Activated CD8-positive, alpha-beta T cell treated with anti-CD3 and anti-CD28 coated beads for 36 hours (primary cell): ENCODE data around the gene CTNNA3. TPM values are rescaled to one million over a fixed set of nuclear protein-coding genes. Genes with fewer than 3 reads are reported as not detected.

Experiments
- ATAC-seq: fragments of 200-7000 bp; cut with Tn5 transposase; one replicate; pipeline ENCODE4 v1.10.0; 2021; ENCODE audit warnings: mild to moderate bottlenecking, moderate library complexity
- CTCF ChIA-PET: fragments of 350-600 bp; sonication (Branson Sonifier 250); formaldehyde crosslinking; loops from one replicate; lab custom pipeline; 2021; ENCODE audit warnings: antibody characterized with exemption; lab: Charles Lee
- POLR2A ChIA-PET: fragments of 350-600 bp; sonication (Branson Sonifier 250); formaldehyde crosslinking; loops from one replicate; lab custom pipeline; 2021; ENCODE audit warnings: antibody characterized with exemption; lab: Charles Lee
- DNase-seq: peaks from one replicate; pipeline ENCODE4 v3.0.0-alpha.2; 2020
- H3K27ac Mint-ChIP-seq: one replicate; pipeline ENCODE4 v1.8.0; 2021; ENCODE audit warnings: mild to moderate bottlenecking, mixed read lengths
- H3K27me3 Mint-ChIP-seq: one replicate; pipeline ENCODE4 v1.8.0; 2021; ENCODE audit warnings: mixed read lengths
- H3K36me3 Mint-ChIP-seq: one replicate; pipeline ENCODE4 v1.8.0; 2021; ENCODE audit warnings: low read depth, mixed read lengths
- H3K4me1 Mint-ChIP-seq: one replicate; pipeline ENCODE4 v1.8.0; 2021; ENCODE audit warnings: low read depth, mixed read lengths
- H3K4me3 Mint-ChIP-seq: one replicate; pipeline ENCODE4 v1.8.0; 2021; ENCODE audit warnings: mild to moderate bottlenecking, moderate library complexity, mixed read lengths
- H3K9me3 Mint-ChIP-seq: one replicate; pipeline ENCODE4 v1.8.0; 2021; ENCODE audit warnings: mixed read lengths
- CTCF ChIP-seq: fragments of 200-600 bp; IDR thresholded peaks from one replicate; pipeline ENCODE4 v1.8.0; 2022; ENCODE audit warnings: antibody characterized with exemption, mild to moderate bottlenecking
- intact Hi-C: fragments of 100-400 bp; cut with micrococcal nuclease; formaldehyde crosslinking; loops from one replicate; pipeline ENCODE4 v1.10.0; 2022
- total RNA-seq, 2 experiments: library from RNA; stranded (reverse); gene quantifications; one replicate each; pipeline ENCODE4 v1.2.3, GENCODE V29; 2021

CTNNA3 gene
- total RNA-seq, 2 experiments from 2014 or later: not detected

DNA sequence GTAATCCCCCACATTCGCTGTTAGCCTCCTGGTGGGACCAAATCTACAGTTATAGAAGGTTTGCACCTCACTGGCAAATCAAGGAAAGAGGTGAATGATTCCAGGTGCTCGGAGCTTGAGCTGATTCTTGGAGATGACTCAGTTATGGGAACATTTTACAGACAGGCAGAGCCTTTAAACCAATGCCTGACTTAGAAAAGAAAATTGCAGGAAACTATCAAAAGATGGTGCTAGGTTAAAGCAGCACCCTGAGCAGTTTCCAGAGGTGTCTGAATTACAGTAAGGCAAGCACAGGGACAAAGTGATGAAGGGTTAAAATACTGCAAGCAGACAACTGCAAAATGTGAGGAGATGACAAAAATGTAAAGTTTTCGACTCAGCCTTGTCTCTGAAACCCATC lies 767.2 kb downstream of the CTNNA3 start:
- CTCF ChIA-PET: interaction anchor here (1.4 kb wide), 1 partner anchor 10 kb away, joined by 5 read pairs; no protein-coding TSS in a partner anchor
- intact Hi-C loops: no loop called here
- no peaks in the 10 kb centered on the region for H3K36me3 Mint-ChIP-seq
- no peak for DNase-seq
- no peak overlapping the region for H3K4me3 Mint-ChIP-seq
- no peaks in the 10 kb centered on the region for H3K4me1 Mint-ChIP-seq
- H3K27ac Mint-ChIP-seq: no peak overlapping the region
- H3K27me3 Mint-ChIP-seq: peaks cover 40% of the 10 kb centered on the region
- ATAC-seq: no peak
- POLR2A ChIA-PET: no interaction called here
- no peaks in the 10 kb centered on the region for H3K9me3 Mint-ChIP-seq
- no peak for TF ChIP-seq CTCF

DNA sequence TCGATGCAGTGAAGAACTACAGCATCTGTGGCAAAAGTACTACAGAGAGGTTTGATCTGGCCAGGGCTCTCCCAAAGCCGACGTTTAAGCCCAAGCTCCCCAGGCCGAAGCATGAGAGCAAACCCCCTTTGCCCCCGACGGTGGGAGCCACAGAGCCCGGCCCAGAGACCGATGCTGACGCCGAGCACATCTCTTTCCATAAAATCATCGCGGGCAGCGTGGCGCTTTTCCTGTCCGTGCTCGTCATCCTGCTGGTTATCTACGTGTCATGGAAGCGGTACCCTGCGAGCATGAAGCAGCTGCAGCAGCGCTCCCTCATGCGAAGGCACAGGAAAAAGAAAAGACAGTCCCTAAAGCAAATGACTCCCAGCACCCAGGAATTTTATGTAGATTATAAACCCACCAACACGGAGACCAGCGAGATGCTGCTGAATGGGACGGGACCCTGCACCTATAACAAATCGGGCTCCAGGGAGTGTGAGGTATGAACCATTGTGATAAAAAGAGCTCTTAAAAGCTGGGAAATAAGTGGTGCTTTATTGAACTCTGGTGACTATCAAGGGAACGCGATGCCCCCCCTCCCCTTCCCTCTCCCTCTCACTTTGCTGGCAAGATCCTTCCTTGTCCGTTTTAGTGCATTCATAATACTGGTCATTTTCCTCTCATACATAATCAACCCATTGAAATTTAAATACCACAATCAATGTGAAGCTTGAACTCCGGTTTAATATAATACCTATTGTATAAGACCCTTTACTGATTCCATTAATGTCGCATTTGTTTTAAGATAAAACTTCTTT lies 767.8 kb downstream of the CTNNA3 start:
- intact Hi-C loops: no loop called here
- H3K9me3 Mint-ChIP-seq: no peaks in the 10 kb centered on the region
- no peak overlapping the region for H3K4me3 Mint-ChIP-seq
- ChIA-PET POLR2A (interaction anchor here (0.5 kb wide), 1 partner anchor 24 kb away, joined by 3 read pairs; no protein-coding TSS in a partner anchor), CTCF (interaction anchor here (1.4 kb wide), 1 partner anchor 10 kb away, joined by 5 read pairs; no protein-coding TSS in a partner anchor)
- no peak overlapping the region for H3K27ac Mint-ChIP-seq
- H3K27me3 Mint-ChIP-seq: peaks cover 40% of the 10 kb centered on the region
- DNase-seq (no peak), ATAC-seq (no peak)
- no peaks in the 10 kb centered on the region for H3K36me3 Mint-ChIP-seq
- TF ChIP-seq CTCF: no peak
- no peaks in the 10 kb centered on the region for H3K4me1 Mint-ChIP-seq

- no peaks in the 10 kb centered on the region for H3K9me3 Mint-ChIP-seq
- H3K27ac Mint-ChIP-seq: no peak overlapping the region
- no peaks in the 10 kb centered on the region for H3K4me1 Mint-ChIP-seq
- intact Hi-C loops: no loop called here
- ATAC-seq (no peak), DNase-seq (no peak)
- no peaks in the 10 kb centered on the region for H3K36me3 Mint-ChIP-seq
- H3K4me3 Mint-ChIP-seq: no peak overlapping the region
- ChIA-PET POLR2A (no interaction called here), CTCF (no interaction called here)
- no peak for TF ChIP-seq CTCF
- peaks cover 40% of the 10 kb centered on the region for H3K27me3 Mint-ChIP-seq
These were observed 768.6 kb downstream of the CTNNA3 start for GRCh38 chr10:66927251-66927935.

- POLR2A ChIA-PET: no interaction called here
- H3K27me3 Mint-ChIP-seq: peaks cover 38% of the 10 kb centered on the region
- DNase-seq: no peak
- CTCF ChIA-PET: no interaction called here
- H3K4me1 Mint-ChIP-seq: no peaks in the 10 kb centered on the region
- no peak for TF ChIP-seq CTCF
- H3K27ac Mint-ChIP-seq: no peak overlapping the region
- intact Hi-C loops: no loop called here
- H3K9me3 Mint-ChIP-seq: no peaks in the 10 kb centered on the region
- no peak overlapping the region for H3K4me3 Mint-ChIP-seq
- ATAC-seq: no peak
- no peaks in the 10 kb centered on the region for H3K36me3 Mint-ChIP-seq
These were observed 769.2 kb downstream of the CTNNA3 start for GRCh38 chr10:66926841-66927240.
